ENCODE measurements around the gene MIB1. TPM values are rescaled to one million over a fixed set of nuclear protein-coding genes. Genes with fewer than 3 reads are reported as not detected.

The MIB1 gene
- total and polyA plus RNA-seq, 12 donors: 3.1 to 50.1 (median 20.7) TPM

DNA sequence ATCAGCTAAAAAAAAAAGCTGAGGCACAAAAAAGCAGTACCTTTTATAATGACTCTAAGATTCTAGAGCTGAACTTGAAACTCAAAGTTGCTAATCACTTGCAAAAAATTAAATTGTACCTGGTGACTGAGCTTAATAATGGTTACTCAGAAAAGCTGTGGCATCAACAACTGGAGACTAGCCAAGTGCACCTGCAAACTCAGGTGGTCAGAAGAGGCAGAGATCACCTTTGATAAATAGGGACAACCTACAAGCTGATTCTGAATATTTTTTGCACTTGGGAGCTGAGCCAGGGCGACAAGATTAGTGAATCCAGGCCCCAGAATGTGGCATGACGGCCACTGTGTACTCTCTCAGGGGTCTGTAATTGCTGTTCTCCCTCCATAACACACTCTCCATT is 39.0 kb upstream of the MIB1 start:
- DNase-seq: no peak

GRCh38 chr18:21702602-21703001 is 38.0 kb upstream of the MIB1 start:
- Histone ChIP-seq H3K4me1 (replicated peaks in 1 of 2) (peaks cover 0 to 11% of the 10 kb centered on the region in 2 donors), H3K27me3 (no peaks in the 10 kb centered on the region), H3K36me3 (replicated peaks in 1 of 2) (no peaks in the 10 kb centered on the region), H3K9me3 (replicated peaks in 1 of 3) (no peaks in the 10 kb centered on the region), H3K27ac (no peak overlapping the region), H3K4me3 (no peak overlapping the region)
- DNase-seq: no peak
- WGBS, 4 donors: 48 to 63% (median 57%) methylated on average over 5 of the region's 5 CpGs
- intact Hi-C loops (cut with DNase I): no loop called here
- TF ChIP-seq POLR2A (IDR thresholded peaks at IDR 0.05) (no peak), CTCF (IDR thresholded peaks at IDR 0.05) (no peak)

More for the DNA sequence above, 39.0 kb upstream of the MIB1 start:
- Histone ChIP-seq H3K4me3 (no peak overlapping the region), H3K27me3 (no peaks in the 10 kb centered on the region), H3K9me3 (replicated peaks in 1 of 3) (no peaks in the 10 kb centered on the region), H3K4me1 (replicated peaks in 1 of 2) (peaks cover 0 to 11% of the 10 kb centered on the region in 2 donors), H3K27ac (no peak overlapping the region), H3K36me3 (replicated peaks in 1 of 2) (no peaks in the 10 kb centered on the region)
- 96 to 100% (median 100%) methylated on average over 2 of the region's 2 CpGs for WGBS, 4 donors
- TF ChIP-seq CTCF (IDR thresholded peaks at IDR 0.05): no peak
- no peak for TF ChIP-seq POLR2A (IDR thresholded peaks at IDR 0.05)
- intact Hi-C loops (cut with DNase I): no loop called here

- H3K27ac ChIP-seq: peak overlapping the region in 4 of 5 donors; percentile 70 to 96 (median 88)
- H3K4me3 ChIP-seq: peak overlapping the region in 3 of 4 donors; percentile 7 to 97 (median 84)
- intact Hi-C loops (cut with DNase I): no loop called here
- no peaks in the 10 kb centered on the region for H3K36me3 ChIP-seq (replicated peaks in 1 of 2)
- H3K4me1 ChIP-seq (replicated peaks in 1 of 2): peaks cover 0 to 11% of the 10 kb centered on the region in 2 donors
- TF ChIP-seq POLR2A (IDR thresholded peaks at IDR 0.05): no peak
- TF ChIP-seq CTCF (IDR thresholded peaks at IDR 0.05): no peak
- H3K9me3 ChIP-seq (replicated peaks in 1 of 3): no peaks in the 10 kb centered on the region
- H3K27me3 ChIP-seq: no peaks in the 10 kb centered on the region
- DNase-seq: no peak
- WGBS, 4 donors: 7 to 20% (median 9%) methylated on average over 8 to 17 of the region's 17 CpGs
Observed at GRCh38 chr18:21703241-21703820, 37.3 kb upstream of the MIB1 start.

DNA sequence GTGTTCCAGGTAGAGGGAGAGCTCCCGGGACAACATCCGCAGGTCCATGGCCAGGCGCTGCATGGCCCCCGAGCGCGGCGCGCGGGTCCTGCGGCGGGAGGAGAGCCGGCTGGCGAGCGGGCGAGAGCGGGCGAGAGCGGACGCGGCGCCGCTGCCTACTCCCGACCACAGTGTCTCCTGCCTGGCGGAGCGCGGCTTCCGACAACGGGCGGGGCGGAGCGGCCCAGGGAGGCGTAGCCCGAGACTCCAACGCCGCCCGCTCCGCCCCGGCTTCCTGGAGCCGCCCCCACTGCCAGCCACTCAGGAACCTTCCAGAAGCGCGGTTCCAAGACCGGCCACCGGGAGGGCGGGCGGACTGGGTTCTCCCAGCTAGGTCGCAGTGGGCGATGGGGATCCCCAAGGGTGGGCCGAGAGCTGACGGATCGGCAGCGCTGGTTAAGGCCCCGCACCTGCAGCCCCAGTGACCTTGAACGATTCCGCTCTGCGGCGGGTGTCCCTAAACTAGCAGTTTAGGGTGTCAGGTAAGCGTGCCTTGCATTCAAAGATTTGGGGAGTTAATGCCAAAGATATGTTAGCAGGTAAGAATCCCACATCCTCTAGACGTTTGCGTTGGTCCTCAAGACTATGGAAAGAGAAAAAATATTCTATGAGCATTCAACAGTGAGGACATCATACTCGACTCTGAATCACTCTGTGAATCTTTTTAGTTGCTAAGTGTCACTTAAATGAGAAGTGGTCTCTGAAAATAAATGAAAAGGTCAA is 35.8 kb upstream of the MIB1 start, which contains the start of gene ABHD3:
TSS of gene ABHD3 (minus strand) at position 172 of the 762 bp plus-strand sequence. CDS start at position 63, 109 bp downstream.
- TF ChIP-seq CTCF (IDR thresholded peaks at IDR 0.05) (peak; percentile 44 to 83 (median 61)), POLR2A (IDR thresholded peaks at IDR 0.05) (peak; percentile 88 to 96)
- DNase-seq: peak; percentile 92 to 95 (median 94)
- H3K9me3 ChIP-seq (replicated peaks in 1 of 3): no peaks in the 10 kb centered on the region
- no peaks in the 10 kb centered on the region for H3K36me3 ChIP-seq (replicated peaks in 1 of 2)
- no peaks in the 10 kb centered on the region for H3K27me3 ChIP-seq
- intact Hi-C loops (cut with DNase I): no loop called here
- H3K4me1 ChIP-seq (replicated peaks in 1 of 2): peaks cover 0 to 11% of the 10 kb centered on the region in 2 donors
- peak within 1 kb of the TSS; percentile 22 to 97 (median 62) for H3K4me3 ChIP-seq
- WGBS, 4 donors: 1 to 15% (median 3%) methylated on average over 6 to 60 of the region's 60 CpGs
- peak within 1 kb of the TSS; percentile 55 to 96 (median 83) for H3K27ac ChIP-seq
